ENCODE data around the gene OPCML. TPM values are rescaled to one million over a fixed set of nuclear protein-coding genes. Genes with fewer than 3 reads are reported as not detected.

OPCML gene
- total and polyA plus RNA-seq, 5 donors, result 0.14 to 2.8 (median 1.1) TPM

DNA sequence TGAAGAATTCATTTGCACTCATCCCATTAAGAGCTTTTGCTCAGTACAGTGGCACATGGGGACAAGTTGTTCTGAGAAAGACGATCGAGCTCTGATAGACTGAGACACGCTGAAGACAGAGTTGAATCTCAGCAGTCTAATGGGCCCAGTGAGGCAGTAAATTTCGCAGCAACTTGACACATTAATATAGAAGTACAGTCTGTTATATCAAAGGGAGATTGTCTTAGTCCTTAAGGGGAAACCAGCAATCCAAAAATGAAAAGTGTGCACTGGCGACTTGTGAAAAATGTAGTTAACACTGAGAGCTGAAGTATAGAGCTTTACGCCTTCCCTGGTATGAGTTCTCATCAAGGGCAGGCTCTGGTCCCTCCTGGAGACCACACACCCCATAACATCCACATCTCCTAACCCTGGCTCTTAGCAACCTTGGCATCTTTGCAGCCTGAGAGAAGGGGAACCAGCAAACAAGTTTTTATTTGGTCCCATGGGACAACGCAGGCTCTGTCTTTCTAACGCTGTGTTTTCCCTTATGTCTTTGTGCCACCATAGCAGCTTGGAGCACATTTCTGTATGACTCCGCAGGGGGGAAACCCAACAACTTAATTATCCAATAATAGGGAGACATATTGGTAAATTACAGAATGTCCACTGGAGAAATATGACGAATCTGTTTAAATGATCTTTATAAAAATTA is 952.5 kb downstream of the OPCML start:
- DNase-seq (no peak), ATAC-seq (no peak)
- intact Hi-C loops (cut with DNase I), result no loop called here
- Histone ChIP-seq H3K27me3 (ENCODE audit: control insufficient read depth, insufficient read depth) (no peaks in the 10 kb centered on the region), H3K4me1 (ENCODE audit: control insufficient read depth, insufficient read depth, low read length) (no peaks in the 10 kb centered on the region), H3K27ac (ENCODE audit: low read length) (no peak overlapping the region), H3K9me3 (ENCODE audit: control insufficient read depth, low read length) (no peaks in the 10 kb centered on the region), H3K4me3 (ENCODE audit: low read length) (no peak overlapping the region)
- 84% methylated on average over 10 of the region's 10 CpGs for WGBS

DNA sequence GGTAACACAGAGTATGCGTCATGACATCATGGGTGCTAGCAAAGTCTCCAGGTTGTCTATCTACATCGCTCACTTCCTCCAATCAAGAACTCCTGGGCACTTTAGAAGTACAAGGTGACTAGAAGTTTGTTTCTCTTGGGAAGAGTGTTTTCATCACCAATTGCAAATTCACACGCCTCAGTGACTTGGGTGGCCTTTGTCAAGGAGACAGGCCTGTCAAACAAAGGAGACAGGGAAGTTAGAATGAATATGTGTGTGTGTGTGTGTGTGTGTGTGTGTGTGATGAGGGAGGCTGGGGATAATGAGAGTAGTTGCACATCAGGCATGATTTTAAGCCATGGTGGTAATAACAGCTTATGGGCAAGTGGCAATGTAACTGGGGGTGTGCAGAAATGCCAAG is 953.2 kb downstream of the OPCML start:
- no peak overlapping the region for H3K4me3 ChIP-seq (ENCODE audit: low read length)
- no peak overlapping the region for H3K27ac ChIP-seq (ENCODE audit: low read length)
- DNase-seq, result no peak
- intact Hi-C loops (cut with DNase I), result no loop called here
- ATAC-seq, result no peak
- no peaks in the 10 kb centered on the region for H3K4me1 ChIP-seq (ENCODE audit: control insufficient read depth, insufficient read depth, low read length)
- no peaks in the 10 kb centered on the region for H3K9me3 ChIP-seq (ENCODE audit: control insufficient read depth, low read length)
- H3K27me3 ChIP-seq (ENCODE audit: control insufficient read depth, insufficient read depth), result no peaks in the 10 kb centered on the region
- 90% methylated on average over 3 of the region's 3 CpGs for WGBS

DNA sequence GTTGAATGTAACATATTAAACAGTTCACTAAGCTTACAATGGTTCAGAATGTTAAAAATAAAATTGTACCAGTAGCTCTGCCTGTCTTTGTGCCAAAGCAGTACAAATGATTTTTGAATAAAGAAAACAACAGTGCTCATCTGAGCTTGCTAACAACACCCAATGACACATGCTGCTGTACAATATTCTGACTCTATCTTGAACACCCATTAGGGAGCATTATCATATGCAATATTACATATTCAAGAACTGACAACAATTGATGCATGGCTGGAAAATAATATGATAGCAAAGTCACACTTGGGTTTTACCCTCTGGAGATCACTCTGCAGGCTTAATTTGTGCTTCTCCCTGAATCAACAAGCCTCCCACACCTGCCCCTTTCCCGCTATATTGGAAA is 953.7 kb downstream of the OPCML start:
- Histone ChIP-seq H3K27me3 (ENCODE audit: control insufficient read depth, insufficient read depth) (no peaks in the 10 kb centered on the region), H3K9me3 (ENCODE audit: control insufficient read depth, low read length) (no peaks in the 10 kb centered on the region), H3K4me3 (ENCODE audit: low read length) (no peak overlapping the region), H3K4me1 (ENCODE audit: control insufficient read depth, insufficient read depth, low read length) (no peaks in the 10 kb centered on the region), H3K27ac (ENCODE audit: low read length) (no peak overlapping the region)
- DNase-seq (no peak), ATAC-seq (no peak)
- 96% methylated on average over 1 of the region's 1 CpG for WGBS
- intact Hi-C loops (cut with DNase I), result no loop called here

DNA sequence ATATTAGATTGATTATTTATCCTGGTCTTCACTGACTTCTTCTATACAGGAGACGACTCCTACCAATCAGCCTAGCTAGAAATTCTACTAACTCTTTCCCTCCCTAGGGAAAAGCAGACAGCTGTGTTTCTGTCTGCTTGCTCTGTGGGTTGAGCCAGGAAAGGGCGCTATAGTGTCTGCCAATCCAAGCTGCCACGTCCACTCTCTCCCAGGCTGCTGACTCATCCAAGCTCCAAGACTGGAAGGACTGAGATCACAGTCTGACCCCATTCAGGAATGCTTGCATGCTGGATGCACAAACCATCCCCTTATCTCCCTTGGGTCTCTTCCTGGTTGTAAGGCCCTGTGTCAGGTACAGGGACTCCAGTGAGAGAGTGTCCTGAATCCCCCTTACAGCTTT is 955.6 kb downstream of the OPCML start:
- H3K9me3 ChIP-seq (ENCODE audit: control insufficient read depth, low read length), result no peaks in the 10 kb centered on the region
- H3K4me3 ChIP-seq (ENCODE audit: low read length), result no peak overlapping the region
- intact Hi-C loops (cut with DNase I), result no loop called here
- DNase-seq (peak in 1 of 3 donors; percentile 30), ATAC-seq (no peak)
- WGBS, result 51% methylated on average over 3 of the region's 3 CpGs
- no peaks in the 10 kb centered on the region for H3K4me1 ChIP-seq (ENCODE audit: control insufficient read depth, insufficient read depth, low read length)
- no peak overlapping the region for H3K27ac ChIP-seq (ENCODE audit: low read length)
- H3K27me3 ChIP-seq (ENCODE audit: control insufficient read depth, insufficient read depth), result no peaks in the 10 kb centered on the region

DNA sequence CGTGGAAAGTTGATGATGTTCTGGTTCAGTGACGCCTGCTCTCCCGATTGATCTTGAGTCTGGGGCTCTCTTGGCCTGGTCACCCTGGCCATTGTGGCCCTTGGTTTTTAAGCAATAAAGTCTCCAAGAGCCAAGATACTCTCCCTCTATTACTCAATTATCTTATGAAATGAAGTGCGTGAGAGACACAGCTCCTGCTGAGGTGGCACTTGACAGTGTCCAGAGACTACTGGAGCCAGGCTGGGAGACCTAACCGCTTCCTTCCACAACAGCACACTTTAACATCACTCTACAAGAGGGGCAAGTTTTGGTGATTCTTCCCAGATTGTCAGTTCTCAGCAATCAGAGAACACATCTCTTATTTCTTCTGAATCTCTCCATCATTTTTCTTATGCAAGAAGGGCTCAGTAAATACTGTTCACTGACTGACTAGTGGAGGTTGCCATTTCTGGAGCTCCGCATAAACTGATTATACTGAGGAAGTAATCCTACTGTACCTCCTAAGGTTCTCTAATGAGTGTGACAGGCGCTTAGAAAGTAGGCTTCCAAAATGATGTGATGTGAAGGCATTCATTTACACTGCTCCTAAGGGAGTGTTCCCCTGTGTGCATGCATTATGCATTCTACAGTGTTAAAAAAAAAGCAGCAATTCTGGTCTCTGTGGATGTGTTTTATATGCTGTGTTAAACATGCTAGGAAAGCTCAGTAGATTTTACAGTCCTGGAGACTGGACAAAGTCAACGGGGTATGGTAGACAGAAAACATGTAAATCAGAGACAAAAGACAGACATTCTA is 968.0 kb downstream of the OPCML start:
- DNase-seq (no peak), ATAC-seq (no peak)
- Histone ChIP-seq H3K27me3 (ENCODE audit: control insufficient read depth, insufficient read depth) (no peaks in the 10 kb centered on the region), H3K9me3 (ENCODE audit: control insufficient read depth, low read length) (no peaks in the 10 kb centered on the region), H3K27ac (ENCODE audit: low read length) (no peak overlapping the region), H3K4me1 (ENCODE audit: control insufficient read depth, insufficient read depth, low read length) (no peaks in the 10 kb centered on the region), H3K4me3 (ENCODE audit: low read length) (no peak overlapping the region)
- intact Hi-C loops (cut with DNase I), result no loop called here
- 75% methylated on average over 8 of the region's 8 CpGs for WGBS

DNA sequence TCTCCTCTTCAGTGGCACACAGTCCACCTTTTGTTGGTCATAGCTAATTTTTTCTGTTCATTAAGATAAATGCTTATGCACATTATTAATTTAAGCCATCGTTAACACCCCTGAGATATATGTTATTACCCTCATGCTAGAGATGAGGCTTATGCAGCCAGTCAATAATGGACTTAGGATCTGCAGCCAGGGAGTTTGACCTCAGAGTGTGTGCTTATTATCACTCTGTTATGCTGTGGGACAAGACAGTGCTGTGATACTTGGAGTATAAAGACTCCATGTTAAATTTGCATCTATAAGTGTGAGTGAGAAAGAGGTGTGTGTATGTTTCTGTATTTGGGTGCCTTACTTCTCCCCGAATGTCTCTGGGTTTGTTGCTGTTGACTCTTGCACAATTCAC is 969.3 kb downstream of the OPCML start:
- intact Hi-C loops (cut with DNase I), result no loop called here
- H3K4me1 ChIP-seq (ENCODE audit: control insufficient read depth, insufficient read depth, low read length), result no peaks in the 10 kb centered on the region
- WGBS, result 91% methylated on average over 2 of the region's 2 CpGs
- H3K4me3 ChIP-seq (ENCODE audit: low read length), result no peak overlapping the region
- H3K27ac ChIP-seq (ENCODE audit: low read length), result no peak overlapping the region
- no peak for DNase-seq
- H3K9me3 ChIP-seq (ENCODE audit: control insufficient read depth, low read length), result no peaks in the 10 kb centered on the region
- H3K27me3 ChIP-seq (ENCODE audit: control insufficient read depth, insufficient read depth), result no peaks in the 10 kb centered on the region
- ATAC-seq, result no peak

DNA sequence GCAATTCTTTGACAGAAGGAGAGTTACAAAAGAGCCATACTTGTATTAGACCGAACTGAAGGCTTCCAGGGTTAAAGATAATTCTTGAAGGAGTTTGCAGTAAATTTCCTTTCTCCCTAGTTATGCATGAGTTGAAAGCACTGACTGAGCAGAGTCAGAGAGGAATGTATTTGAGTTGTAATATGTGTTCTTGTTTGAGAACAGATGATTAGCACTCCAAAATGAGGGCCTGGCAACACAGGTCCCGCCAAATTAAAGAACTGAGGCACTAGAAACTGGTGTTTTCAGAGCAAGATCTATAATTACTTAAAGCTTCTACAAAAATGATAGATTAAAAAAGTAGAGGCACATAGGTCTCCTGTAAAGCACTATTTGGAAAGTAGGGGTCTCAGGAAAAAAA is 970.4 kb downstream of the OPCML start:
- no peak overlapping the region for H3K4me3 ChIP-seq (ENCODE audit: low read length)
- no peaks in the 10 kb centered on the region for H3K9me3 ChIP-seq (ENCODE audit: control insufficient read depth, low read length)
- intact Hi-C loops (cut with DNase I), result no loop called here
- DNase-seq (no peak), ATAC-seq (no peak)
- 87% methylated on average over 2 of the region's 2 CpGs for WGBS
- H3K4me1 ChIP-seq (ENCODE audit: control insufficient read depth, insufficient read depth, low read length), result no peaks in the 10 kb centered on the region
- H3K27ac ChIP-seq (ENCODE audit: low read length), result no peak overlapping the region
- H3K27me3 ChIP-seq (ENCODE audit: control insufficient read depth, insufficient read depth), result no peaks in the 10 kb centered on the region

DNA sequence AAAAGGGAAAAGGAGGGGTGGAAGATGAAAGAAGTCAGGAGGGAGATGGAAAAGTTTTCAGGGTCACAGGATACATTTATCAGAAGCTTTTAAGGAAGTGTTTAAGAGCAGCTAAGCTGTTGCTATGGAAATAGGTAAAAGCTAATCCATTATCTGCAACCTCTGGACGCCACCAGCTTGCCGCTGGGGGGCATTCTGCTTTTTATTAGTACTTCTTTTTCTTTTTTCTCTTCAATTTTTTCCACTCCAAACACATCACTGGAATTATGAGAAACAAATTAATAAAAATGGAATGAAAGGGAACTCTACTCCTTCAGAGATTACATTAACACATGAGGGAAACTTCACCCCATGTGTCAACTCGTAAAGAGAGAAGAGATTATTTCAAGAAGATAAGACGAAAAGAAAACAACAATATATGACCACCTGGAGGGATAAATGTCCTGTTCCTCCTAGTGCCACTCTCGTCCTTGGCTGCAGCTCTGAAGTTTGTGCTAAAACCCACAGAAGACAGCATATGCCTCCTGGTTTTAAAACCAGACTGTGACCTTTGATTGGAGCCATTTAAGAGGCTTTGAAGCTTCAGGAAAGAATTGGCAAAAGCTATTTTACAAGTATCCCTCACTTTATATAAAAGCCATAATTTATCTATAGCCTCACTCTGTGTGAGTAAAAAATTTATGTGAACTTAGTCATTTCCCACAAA is 972.8 kb downstream of the OPCML start:
- ATAC-seq (no peak), DNase-seq (no peak)
- 35% methylated on average over 5 of the region's 5 CpGs for WGBS
- Histone ChIP-seq H3K9me3 (ENCODE audit: control insufficient read depth, low read length) (no peaks in the 10 kb centered on the region), H3K27ac (ENCODE audit: low read length) (no peak overlapping the region), H3K4me1 (ENCODE audit: control insufficient read depth, insufficient read depth, low read length) (no peaks in the 10 kb centered on the region), H3K27me3 (ENCODE audit: control insufficient read depth, insufficient read depth) (no peaks in the 10 kb centered on the region), H3K4me3 (ENCODE audit: low read length) (no peak overlapping the region)
- intact Hi-C loops (cut with DNase I), result no loop called here

DNA sequence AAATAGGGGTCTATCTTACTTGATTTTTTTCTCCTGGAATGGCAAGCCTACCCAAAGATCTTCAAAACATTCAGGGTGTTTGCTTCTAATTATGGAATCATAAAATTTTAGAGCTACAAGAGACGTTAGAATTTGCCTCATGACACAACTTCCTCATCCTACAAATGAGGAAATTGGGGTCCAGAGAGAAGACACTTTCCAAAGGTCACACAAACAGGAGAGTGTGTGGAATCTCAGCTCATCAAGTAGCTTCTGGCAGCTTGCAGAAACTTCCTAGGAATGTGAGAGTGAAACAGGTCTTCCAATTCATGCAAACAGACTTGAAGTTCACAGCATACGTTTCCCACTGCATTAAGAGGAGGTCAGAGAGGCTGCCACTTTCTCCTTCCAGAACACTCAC is 976.0 kb downstream of the OPCML start:
- Histone ChIP-seq H3K9me3 (ENCODE audit: control insufficient read depth, low read length) (no peaks in the 10 kb centered on the region), H3K27me3 (ENCODE audit: control insufficient read depth, insufficient read depth) (no peaks in the 10 kb centered on the region), H3K27ac (ENCODE audit: low read length) (no peak overlapping the region), H3K4me3 (ENCODE audit: low read length) (no peak overlapping the region), H3K4me1 (ENCODE audit: control insufficient read depth, insufficient read depth, low read length) (no peaks in the 10 kb centered on the region)
- WGBS, result 45% methylated on average over 2 of the region's 2 CpGs
- no peak for ATAC-seq
- no peak for DNase-seq
- intact Hi-C loops (cut with DNase I), result no loop called here

DNA sequence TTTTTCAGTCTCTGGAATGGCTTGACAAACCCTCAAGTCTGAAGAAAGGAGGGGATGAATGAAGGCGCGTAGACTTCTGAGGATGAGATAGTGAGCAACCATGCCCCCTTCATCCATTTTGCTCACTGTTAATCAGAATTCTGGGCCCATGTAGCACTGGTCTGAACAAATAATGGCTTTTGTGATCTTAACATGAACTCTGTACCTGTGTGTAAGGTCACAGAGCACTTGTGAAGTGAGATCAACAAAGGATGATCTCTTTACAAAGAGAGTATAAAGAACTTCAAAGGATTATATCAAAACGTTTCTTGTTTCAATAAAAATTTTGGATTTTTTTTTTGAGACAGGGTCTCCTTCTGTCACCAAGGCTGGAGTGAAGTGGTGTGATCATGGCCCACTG is 976.7 kb downstream of the OPCML start:
- DNase-seq (no peak), ATAC-seq (no peak)
- Histone ChIP-seq H3K27me3 (ENCODE audit: control insufficient read depth, insufficient read depth) (no peaks in the 10 kb centered on the region), H3K4me1 (ENCODE audit: control insufficient read depth, insufficient read depth, low read length) (no peaks in the 10 kb centered on the region), H3K4me3 (ENCODE audit: low read length) (no peak overlapping the region), H3K9me3 (ENCODE audit: control insufficient read depth, low read length) (no peaks in the 10 kb centered on the region), H3K27ac (ENCODE audit: low read length) (no peak overlapping the region)
- 90% methylated on average over 3 of the region's 3 CpGs for WGBS
- intact Hi-C loops (cut with DNase I), result no loop called here

DNA sequence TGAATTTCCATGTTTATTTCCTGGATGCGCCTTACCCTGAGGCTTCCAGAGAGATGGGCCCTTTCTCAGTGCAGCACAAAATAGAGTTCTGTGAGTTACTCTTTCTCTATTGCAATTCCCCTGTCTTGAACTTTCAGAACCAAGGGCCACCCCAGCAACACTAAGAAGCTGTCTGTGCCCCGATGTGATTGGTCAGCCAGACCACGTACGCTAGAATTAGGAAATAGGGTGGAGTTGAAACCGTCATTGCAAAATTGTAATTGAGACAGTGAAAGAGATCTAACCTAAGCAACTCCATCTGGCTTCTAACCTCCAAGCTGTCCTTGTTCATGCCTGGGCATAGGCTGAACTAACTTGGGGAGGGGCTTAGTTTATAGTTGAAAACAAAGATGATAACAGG is 981.3 kb downstream of the OPCML start:
- intact Hi-C loops (cut with DNase I), result no loop called here
- Histone ChIP-seq H3K27ac (ENCODE audit: low read length) (no peak overlapping the region), H3K4me3 (ENCODE audit: low read length) (no peak overlapping the region), H3K4me1 (ENCODE audit: control insufficient read depth, insufficient read depth, low read length) (no peaks in the 10 kb centered on the region), H3K9me3 (ENCODE audit: control insufficient read depth, low read length) (no peaks in the 10 kb centered on the region), H3K27me3 (ENCODE audit: control insufficient read depth, insufficient read depth) (no peaks in the 10 kb centered on the region)
- no peak for ATAC-seq
- no peak for DNase-seq
- 94% methylated on average over 5 of the region's 5 CpGs for WGBS

Data from right cardiac atrium (tissue), 5 donors.